ENCODE results near the gene TMEM14B.
"Not testable (repeated sequence)": the region's sequence is repeated elsewhere in the genome, so short reads cannot be mapped to it uniquely, and the experiment has no call there.

The TMEM14B gene

DNA sequence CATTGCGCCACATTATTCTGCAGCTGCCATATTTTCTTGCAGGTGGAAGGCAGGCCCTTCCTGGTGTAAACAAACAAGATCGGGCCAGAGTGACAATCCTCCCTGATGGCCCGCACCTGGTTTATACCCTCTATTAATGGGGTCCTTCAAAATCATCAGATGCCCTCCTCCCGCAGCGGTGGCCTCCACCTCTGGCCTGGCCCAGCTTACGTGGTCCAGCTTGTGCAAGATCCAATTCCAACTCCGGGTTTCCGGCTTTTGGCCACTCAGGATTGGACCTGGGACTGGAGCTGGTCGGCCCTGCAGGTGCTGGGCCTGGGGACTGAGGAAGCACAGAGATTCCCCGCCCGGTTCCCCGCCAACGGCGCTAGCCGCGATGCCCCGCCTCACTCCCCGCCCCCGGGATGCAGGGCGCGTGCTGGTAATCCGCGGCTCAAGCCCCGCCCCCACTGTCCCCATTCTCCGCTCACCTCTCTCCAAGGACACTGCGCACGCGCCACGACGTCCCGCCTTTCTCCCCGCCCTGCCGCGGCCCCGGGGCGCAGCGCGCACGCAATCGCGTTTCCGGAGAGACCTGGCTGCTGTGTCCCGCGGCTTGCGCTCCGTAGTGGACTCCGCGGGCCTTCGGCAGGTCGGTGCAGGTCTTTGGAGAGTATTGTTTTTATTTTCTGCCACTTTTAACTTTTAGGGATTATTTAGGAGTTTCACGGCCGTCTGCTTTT is at the start of gene TMEM14B:
Gene TMEM14B, plus strand, starts transcription at position 555 of the 722 bp plus-strand sequence. CDS start 1,441 bp downstream, outside the sequence.
- DNase-seq, result peak; percentile 100

DNA sequence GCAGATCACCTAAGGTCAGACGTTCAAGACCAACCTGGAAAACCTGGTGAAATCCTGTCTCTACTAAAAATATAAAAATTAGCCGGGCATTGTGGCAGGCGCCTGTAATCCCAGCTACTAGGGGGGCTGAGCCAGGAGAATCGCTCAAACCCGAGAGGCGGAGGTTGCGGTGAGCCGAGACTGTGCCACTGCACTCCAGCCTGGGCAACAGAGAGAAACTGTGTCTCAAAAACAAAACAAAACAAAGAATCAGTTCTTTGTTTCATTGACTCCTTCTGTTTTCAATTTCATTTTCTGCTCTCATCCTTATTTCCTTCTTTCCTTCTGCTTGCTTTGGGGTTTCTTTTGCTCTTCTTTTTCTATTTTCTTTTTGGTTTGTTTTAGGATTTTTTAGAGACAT is 33.6 kb upstream of the TMEM14B start:
- no peak for DNase-seq

DNA sequence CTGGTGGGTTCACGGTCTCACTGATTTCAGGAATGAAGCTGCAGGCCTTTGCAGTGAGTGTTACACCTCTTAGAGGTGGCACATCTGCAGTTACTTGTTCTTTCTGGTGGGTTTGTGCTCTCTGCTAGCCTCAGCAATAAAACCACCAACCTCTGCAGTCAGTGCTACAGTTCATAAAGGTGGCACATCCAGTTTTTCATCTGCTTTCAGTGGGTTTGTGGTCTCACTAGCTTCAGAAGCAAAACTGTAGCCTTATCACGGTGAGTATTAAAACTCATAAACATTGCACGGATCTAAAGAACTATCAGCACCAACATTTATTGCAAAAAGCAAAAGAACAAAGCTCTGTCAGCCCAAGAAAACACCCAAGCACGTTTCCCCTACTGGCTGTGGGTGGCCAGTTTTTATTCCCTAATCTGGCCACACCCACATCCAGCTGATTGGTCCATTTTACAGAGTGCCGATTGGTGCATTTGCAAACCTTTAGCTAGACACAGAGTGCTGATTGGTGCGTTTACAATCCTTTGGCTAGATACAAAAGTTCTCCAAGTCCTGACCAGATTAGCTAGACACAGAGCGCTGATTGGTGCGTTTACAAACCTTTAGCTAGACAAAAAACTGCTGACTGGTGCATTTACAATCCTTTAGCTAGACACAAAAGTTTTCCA is 28.2 kb upstream of the TMEM14B start:
- no peak for DNase-seq

DNA sequence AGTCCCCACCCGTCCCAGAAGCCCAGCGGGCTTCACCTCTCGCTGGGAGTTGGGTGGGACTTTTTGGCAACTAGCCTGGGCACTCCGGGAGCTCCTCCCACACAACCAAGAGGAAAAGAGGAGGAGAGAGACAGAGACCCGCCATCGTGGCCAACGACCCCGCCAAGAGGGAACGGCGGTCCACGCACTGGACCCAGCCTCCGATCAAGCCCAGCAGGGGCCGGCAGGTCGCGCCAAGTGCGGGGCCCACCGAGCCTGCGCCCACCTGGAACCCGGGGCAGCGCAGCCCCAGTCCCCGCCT is 27.7 kb upstream of the TMEM14B start:
- no peak for DNase-seq

GRCh38 chr6:10720265-10720959 is 27.2 kb upstream of the TMEM14B start:
- DNase-seq, result no peak

- DNase-seq, result not testable (repeated sequence)
Measured at GRCh38 chr6:10720960-10721849, 26.4 kb upstream of the TMEM14B start.

GRCh38 chr6:10721850-10722569 is 25.6 kb upstream of the TMEM14B start:
- no peak for DNase-seq

- no peak for DNase-seq
Measured at GRCh38 chr6:10722570-10722819, 25.1 kb upstream of the TMEM14B start.

DNA sequence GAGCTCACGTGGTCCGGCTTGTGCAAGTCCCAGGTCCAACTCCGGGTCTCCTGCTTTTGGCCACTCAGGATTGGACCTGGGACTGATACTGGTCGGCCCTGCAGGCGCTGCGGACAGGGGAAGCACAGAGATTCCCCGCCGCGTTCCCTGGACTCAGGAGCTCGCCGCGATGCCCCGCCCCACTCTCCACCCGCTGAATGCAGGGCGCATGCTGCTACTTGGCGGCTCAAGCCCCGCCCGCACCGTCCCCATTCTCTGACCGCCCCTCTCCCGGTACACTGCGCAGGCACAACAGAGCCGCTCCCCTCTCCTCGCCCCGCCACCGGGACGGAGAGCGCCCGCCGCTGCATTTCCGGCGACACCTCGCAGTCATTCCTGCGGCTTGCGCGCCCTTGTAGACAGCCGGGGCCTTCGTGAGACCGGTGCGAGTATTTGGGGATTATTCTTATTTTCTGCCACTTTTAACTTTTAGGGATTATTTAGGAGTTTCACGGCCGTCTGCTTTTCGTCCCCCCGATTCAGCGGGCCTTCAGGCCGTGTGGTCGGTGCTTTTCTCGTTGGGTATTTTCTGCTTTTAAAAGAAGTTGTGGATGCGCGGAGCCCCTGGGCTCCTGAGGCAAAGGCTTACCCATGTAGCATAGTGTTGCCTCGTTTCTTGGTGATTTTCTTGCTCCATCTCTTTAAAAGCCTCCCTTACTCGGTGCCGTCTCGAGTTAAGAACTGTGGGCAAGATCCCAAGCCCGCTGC is 24.6 kb upstream of the TMEM14B start, which contains the start of gene TMEM14C:
Gene TMEM14C, plus strand, starts transcription at position 251 of the 747 bp plus-strand sequence. CDS start 1,544 bp downstream, outside the sequence.
- DNase-seq, result peak; percentile 99

- DNase-seq, result no peak
Measured at GRCh38 chr6:10723567-10723881, 24.1 kb upstream of the TMEM14B start.

DNA sequence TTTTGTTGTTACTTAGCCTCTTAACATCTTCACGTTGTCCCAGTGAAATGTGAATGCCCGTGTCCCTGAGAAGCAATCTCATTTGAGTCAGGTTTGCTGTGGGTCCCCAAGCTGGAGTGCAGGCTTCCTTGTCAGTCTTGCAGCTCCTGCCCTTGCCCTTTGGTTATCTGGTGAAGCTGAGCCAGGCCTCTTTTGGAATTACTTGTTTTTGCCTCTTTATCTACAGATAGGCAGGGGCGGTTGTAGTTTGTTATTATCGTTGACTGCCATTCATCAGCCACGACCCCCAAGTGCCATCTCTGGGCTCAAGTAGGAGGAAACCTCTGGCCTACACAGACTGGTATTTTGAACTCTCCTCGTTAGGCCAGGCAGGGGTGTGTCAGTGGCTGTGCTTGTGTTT is 22.6 kb upstream of the TMEM14B start:
- no peak for DNase-seq

- DNase-seq, result no peak
Measured at GRCh38 chr6:10725716-10726115, 21.9 kb upstream of the TMEM14B start.

DNA sequence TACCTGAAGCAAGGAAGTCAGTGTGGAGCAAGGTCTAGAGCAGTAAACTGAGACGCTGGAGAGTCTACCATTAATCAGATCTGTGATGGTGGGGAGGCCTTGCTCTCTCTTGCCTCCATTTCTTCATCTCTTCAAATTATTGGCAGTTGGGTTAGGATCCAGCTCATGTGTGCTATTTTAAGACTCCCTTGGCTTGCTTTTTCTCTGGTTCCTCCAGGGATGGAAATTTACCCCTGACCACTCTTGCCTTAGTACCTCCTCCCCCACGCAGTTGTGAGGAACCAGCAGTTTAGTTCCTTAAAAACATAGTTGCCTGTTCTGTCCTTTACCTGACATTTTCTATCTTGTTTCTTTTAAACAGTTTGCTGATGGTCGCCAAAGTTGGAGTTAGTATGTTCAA is 17.4 kb upstream of the TMEM14B start:
- no peak for DNase-seq

DNA sequence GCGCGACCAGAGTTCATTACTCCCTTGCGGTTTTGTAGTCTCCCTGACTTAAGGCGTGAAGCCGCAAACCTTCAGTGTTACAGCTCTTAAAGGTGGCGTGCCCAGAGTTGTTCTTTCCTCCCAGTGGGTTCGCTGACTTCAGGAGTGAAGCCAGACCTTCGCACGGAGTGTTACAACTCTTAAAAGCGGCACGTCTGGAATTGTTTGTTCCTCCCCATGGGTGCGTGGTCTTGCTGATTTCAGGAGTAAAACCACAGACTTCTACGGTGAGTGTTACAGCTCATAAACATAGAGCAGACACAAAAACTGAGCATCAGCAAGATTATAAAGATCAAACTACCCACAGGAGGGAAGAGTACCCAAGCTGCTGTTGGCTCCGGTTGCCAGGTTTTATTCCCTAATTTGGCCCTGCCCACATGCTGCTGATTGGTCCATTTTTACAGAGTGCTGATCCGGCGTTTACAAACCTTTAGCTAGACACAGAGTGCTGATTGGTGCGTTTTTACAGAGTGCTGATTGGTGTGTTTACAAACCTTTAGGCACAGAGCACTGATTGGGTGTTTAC is 14.4 kb upstream of the TMEM14B start:
- DNase-seq, result no peak

- DNase-seq, result no peak
Measured at GRCh38 chr6:10733863-10734262, 13.7 kb upstream of the TMEM14B start.

DNA sequence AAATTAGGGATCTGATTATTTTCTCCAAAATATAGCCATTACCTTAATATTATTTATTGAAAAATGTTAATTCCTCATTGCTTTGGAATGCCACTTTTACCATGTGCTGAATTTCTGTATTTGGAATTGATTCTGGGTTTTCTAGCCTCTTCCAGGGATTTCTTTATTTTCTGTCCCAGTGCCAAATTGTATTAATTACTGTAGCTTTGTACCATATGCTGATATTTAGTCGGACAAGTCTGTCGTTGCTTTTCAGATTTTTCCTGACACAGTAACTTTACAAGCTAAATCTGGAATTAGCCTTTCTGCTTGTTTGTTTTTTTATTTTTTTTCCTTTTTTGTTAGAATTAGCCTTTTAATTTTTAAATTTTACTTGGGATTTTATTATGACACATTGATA is 10.9 kb upstream of the TMEM14B start:
- DNase-seq, result no peak

GRCh38 chr6:10740061-10740460 is 7.5 kb upstream of the TMEM14B start:
- DNase-seq, result no peak

GRCh38 chr6:10741643-10742042 is 6.0 kb upstream of the TMEM14B start:
- not testable (repeated sequence) for DNase-seq

- no peak for DNase-seq
Measured at GRCh38 chr6:10742251-10742650, 5.4 kb upstream of the TMEM14B start.

GRCh38 chr6:10743515-10743914 is 4.1 kb upstream of the TMEM14B start:
- no peak for DNase-seq

DNA sequence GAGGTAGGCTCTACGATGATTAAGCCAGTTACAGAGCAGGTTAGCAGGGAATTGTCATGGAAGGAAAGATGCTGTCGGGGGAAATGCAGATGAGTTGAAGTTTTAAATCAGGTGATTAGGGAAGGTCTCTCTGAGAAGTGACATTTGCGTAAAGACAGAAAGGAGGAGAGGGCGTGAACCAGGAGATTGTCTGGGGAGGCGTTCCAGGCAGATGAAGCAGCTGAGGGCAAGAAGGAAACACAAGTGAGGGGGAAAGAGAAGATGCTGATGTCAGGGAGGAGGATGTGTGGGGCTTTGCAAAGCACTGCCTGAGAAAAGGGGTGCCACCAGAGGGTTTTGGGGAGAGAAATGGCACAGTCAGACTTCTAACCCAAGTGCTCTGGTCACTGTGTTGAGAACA is 2.5 kb upstream of the TMEM14B start:
- DNase-seq, result no peak

GRCh38 chr6:10746915-10747250 is 722 bp upstream of the TMEM14B start:
- no peak for DNase-seq

All from NCI-H82 (cell line).